Measurements from ENCODE around the gene ASL. TPM values are rescaled to one million over a fixed set of nuclear protein-coding genes. Genes with fewer than 3 reads are reported as not detected.
"Not testable (repeated sequence)": the region's sequence is repeated elsewhere in the genome, so short reads cannot be mapped to it uniquely, and the experiment has no call there.

Gene ASL
- 58.7 and 64.5 TPM in 2 replicates for total RNA-seq (2014; rRNA removed; shearing (Covaris generic))

GRCh38 chr7:66075590-66076461 lies at the start of gene ASL:
ASL (plus strand) TSS chr7:66075819; CDS start chr7:66076082, 263 bp downstream.
- in situ Hi-C loops (cut with HindIII; ENCODE audit: low sequenced_read_pairs), result no loop called here
- DNase-seq (ENCODE audit: low spot score), result peak; percentile 95

- in situ Hi-C loops (cut with HindIII; ENCODE audit: low sequenced_read_pairs), result not testable (repeated sequence)
Observed at GRCh38 chr7:66028342-66028741, 47.3 kb upstream of the ASL start.

GRCh38 chr7:66033471-66034385 lies 41.9 kb upstream of the ASL start:
- in situ Hi-C loops (cut with HindIII; ENCODE audit: low sequenced_read_pairs), result no loop called here
- no peak for DNase-seq (ENCODE audit: low spot score)

More at GRCh38 chr7:66028342-66028741, 47.3 kb upstream of the ASL start:
- not testable (repeated sequence) for DNase-seq (ENCODE audit: low spot score)

DNA sequence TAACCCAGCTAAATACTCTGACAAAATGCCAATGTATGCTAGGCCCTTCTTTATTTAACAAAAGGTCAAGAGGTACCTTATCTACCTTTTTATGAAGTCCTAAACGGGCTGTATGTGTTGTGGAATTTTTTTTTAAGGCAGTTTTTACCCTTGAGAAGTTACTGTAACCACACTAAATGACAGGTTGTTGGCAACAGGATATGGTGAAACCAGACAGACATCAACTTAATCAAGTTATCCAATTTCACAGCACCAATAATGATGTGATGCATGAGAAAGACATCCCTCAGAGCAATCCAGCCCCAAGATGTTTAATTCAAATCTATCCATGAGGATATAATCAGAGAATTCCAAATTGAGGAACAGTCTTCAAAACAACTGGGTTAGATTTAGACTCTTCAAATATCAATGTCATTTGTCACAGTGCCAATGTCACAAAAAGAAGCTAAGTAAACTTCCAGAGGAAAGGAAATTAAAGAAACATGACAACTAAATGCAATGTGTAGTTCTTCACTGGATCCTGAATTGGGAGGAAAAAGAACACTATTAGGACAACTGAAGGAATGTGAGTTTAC lies 41.1 kb upstream of the ASL start:
- in situ Hi-C loops (cut with HindIII; ENCODE audit: low sequenced_read_pairs); DNase-seq (ENCODE audit: low spot score): not testable (repeated sequence)

GRCh38 chr7:66036382-66036781 lies 39.2 kb upstream of the ASL start:
- in situ Hi-C loops (cut with HindIII; ENCODE audit: low sequenced_read_pairs), result no loop called here
- no peak for DNase-seq (ENCODE audit: low spot score)

DNA sequence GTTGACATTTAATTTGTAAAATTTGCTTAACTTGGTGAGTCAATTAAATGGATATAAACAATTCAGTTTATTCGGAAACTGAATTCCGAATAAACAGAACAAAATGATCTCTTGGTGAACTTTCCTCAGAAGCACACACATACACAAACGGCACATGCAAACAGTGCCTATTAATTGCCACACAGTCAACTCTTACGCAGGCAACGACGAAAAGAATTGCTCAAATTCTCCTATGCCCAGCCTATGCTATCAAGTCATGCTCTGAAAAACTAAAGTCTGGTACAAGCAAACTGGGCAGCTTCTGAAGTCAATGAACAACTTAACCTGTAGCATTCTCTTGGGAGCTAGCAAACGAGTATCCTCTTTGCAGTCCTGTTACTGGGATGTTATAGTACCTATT lies 38.8 kb upstream of the ASL start:
- in situ Hi-C loops (cut with HindIII; ENCODE audit: low sequenced_read_pairs), result no loop called here
- DNase-seq (ENCODE audit: low spot score), result no peak

DNA sequence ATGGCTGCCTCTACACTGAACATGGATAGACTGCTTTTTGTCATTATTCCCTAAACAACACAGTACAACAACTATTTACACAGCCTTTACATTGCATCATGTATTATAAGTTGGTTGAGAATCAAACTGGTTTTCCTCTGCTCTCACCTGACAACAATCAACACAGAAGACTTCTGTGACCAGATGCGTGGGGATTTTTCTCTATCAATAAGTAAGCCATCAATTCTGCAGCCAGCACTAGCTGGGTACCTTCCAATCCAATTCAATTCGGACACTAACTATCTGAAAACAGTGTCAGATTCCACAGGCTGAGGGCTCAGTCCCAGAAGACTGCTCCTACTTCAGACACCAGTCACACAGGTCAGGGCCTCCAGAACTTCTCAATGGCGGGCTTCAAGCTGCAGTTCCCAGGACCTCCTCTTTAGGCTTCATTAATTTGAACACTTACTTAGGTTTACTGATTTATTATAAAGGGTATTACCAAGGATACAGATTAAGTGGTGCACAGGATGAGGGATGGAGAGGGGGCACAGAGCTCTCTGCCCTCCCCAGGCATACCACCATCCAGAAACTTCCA lies 36.4 kb upstream of the ASL start:
- in situ Hi-C loops (cut with HindIII; ENCODE audit: low sequenced_read_pairs), result no loop called here

GRCh38 chr7:66043681-66044497 lies 31.7 kb upstream of the ASL start:
- in situ Hi-C loops (cut with HindIII; ENCODE audit: low sequenced_read_pairs), result no loop called here
- peak; percentile 82 for DNase-seq (ENCODE audit: low spot score)

More for the DNA sequence above, 36.4 kb upstream of the ASL start:
- no peak for DNase-seq (ENCODE audit: low spot score)

- in situ Hi-C loops (cut with HindIII; ENCODE audit: low sequenced_read_pairs); DNase-seq (ENCODE audit: low spot score): not testable (repeated sequence)
Observed at GRCh38 chr7:66044498-66044854, 31.1 kb upstream of the ASL start.

DNA sequence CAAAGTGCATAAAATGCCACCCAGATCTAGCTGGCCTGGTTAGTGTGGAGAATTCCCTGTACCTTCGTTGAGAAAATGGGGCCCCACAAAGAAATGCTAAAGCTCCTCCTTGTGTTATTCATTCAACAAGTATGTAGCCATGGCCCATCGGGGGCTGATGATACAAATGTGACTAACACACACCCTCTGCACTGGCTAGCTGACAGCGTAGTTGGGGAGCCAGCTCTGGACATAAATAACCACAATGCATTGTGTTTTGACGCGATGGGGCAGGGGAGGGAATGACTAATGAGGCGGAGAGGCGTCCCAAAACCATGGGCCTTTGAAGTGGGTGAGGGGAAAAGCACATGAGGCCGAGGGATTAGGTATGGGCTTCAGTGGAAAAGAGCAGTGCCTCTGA lies 28.2 kb upstream of the ASL start:
- no peak for DNase-seq (ENCODE audit: low spot score)
- in situ Hi-C loops (cut with HindIII; ENCODE audit: low sequenced_read_pairs), result no loop called here

DNA sequence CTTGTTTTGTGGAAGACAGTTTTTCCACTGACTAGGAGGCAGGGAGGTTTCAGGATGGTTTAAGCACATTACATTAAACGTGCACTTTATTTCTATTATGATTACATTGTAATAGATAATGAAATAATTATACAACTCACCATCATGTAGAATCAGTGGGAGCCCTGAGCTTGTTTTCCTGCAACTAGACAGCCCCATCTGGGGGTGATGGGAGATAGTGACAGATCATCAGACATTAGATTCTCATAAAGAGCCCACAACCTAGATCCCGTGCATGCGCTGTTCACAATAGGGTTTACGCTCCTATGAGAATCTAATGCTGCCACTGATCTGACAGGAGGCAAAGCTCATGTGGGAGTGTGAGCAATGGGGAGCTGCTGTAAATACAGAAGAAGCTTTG lies 25.7 kb upstream of the ASL start:
- in situ Hi-C loops (cut with HindIII; ENCODE audit: low sequenced_read_pairs), result not testable (repeated sequence)
- peak; percentile 38 for DNase-seq (ENCODE audit: low spot score)

GRCh38 chr7:66050337-66050957 lies 25.2 kb upstream of the ASL start:
- DNase-seq (ENCODE audit: low spot score), result peak; percentile 20
- in situ Hi-C loops (cut with HindIII; ENCODE audit: low sequenced_read_pairs), result no loop called here

DNA sequence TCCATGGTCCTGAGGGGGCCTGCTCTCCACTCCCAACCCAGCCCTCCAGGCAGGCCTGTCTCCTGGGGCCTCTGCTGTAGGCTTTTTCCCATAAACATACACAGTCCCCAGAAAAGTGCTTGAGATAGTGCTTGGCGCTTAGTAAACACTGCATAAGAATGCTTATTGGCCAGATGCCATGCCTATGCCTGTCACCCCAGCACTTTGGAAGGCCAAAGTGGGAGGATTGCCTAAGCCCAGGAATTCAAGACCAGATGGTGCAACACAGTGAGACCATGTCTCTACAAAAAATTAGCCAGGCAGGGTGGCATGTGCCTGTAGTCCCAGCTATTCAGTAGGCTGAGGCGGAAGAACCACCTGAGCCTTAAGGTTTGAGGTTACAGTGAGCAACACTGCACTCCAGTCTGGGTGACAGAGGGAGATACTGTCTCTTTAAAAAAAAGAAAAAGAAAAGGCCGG lies 24.6 kb upstream of the ASL start:
- in situ Hi-C loops (cut with HindIII; ENCODE audit: low sequenced_read_pairs), result no loop called here
- peak; percentile 89 for DNase-seq (ENCODE audit: low spot score)

GRCh38 chr7:66052447-66052846 lies 23.2 kb upstream of the ASL start:
- in situ Hi-C loops (cut with HindIII; ENCODE audit: low sequenced_read_pairs), result no loop called here

GRCh38 chr7:66054063-66054462 lies 21.6 kb upstream of the ASL start:
- DNase-seq (ENCODE audit: low spot score), result no peak
- in situ Hi-C loops (cut with HindIII; ENCODE audit: low sequenced_read_pairs), result no loop called here

More at GRCh38 chr7:66052447-66052846, 23.2 kb upstream of the ASL start:
- DNase-seq (ENCODE audit: low spot score), result no peak

GRCh38 chr7:66055321-66055956 lies 20.2 kb upstream of the ASL start:
- in situ Hi-C loops (cut with HindIII; ENCODE audit: low sequenced_read_pairs), result no loop called here
- no peak for DNase-seq (ENCODE audit: low spot score)

GRCh38 chr7:66060796-66061195 lies 14.8 kb upstream of the ASL start:
- in situ Hi-C loops (cut with HindIII; ENCODE audit: low sequenced_read_pairs), result no loop called here
- DNase-seq (ENCODE audit: low spot score), result no peak

Measured in G401 (cell line).